Activated T-cell treated with anti-CD3 and anti-CD28 coated beads for 1 hour (primary cell): ENCODE measurements around the gene CDC45.
A peak's percentile ranks its signal among the peaks of the same experiment; 100 is the strongest.
"Not testable (repeated sequence)": the region's sequence is repeated elsewhere in the genome, so short reads cannot be mapped to it uniquely, and the experiment has no call there.

Experiments used
- DNase-seq: peaks from one replicate; pipeline ENCODE4 v3.0.0-alpha.2; 2020; ENCODE audit warnings: low read depth

Gene CDC45

GRCh38 chr22:19479355-19480172 is at the start of gene CDC45:
Gene CDC45, plus strand, starts transcription at chr22:19479920. Its CDS starts 49 bp downstream, at chr22:19479969.
- peak; percentile 84 for DNase-seq

GRCh38 chr22:19429950-19430889 is 49.5 kb upstream of the CDC45 start:
- DNase-seq: peak; percentile 22

DNA sequence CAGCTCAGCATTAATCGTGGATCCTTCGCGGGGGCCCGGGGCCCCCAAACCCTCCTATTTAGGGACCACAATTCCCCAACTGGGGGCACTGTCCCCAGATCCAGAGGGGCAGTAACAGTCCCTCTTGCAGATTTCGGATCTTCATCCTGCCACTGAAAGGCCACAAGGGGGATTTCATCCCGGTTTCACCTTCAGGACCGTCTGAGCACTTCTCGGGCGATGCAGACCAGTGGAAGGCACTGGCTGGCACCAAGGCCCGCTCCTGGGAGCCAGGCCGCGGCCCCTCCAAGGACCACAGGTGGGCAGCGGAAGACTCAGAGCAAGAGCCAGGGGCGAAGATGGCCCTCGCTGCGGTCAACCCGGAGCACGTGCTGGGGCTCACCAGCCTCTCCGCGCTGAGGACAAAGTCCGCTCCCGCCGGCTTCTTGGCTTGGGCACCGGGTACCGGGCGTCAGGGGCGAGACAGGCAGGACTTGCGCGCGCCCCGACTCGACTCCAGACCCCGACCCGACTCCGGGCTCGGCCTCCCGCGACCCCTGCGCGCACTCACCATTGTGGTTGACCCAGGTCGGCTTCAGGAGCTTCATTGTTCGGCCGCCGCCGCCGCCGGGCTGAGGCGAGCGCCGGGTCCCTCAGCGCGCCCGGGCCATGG is 48.7 kb upstream of the CDC45 start:
- no peak for DNase-seq

- peak; percentile 79 for DNase-seq
These were observed 48.0 kb upstream of the CDC45 start, which contains the start of gene HIRA for GRCh38 chr22:19431649-19432132. Gene HIRA, minus strand, starts transcription at chr22:19431733. Its CDS starts 257 bp downstream, at chr22:19431476.

- peak; percentile 77 for DNase-seq
These were observed 47.4 kb upstream of the CDC45 start, which contains the start of gene MRPL40 for GRCh38 chr22:19432133-19432851. Gene MRPL40, plus strand, starts transcription at chr22:19432545. Its CDS starts 10 bp downstream, at chr22:19432555.

DNA sequence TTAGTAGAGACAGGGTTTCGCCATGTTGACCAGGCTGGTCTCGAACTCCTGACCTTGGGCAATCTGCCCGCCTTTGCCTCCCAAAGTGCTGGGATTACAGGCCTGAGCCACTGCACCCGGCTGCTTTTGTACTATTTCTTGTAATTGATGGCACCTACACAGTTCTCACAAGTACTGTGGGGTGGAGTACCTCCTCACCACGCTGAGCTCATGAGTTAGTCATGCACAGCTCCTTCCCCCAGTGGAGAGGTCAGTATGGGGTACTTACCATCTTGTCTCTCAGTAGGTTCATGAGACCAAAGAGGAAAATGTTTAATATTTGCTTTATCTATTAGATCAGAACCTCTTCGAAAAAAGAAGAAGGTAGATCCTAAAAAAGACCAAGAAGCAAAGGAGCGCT is 45.3 kb upstream of the CDC45 start:
- no peak for DNase-seq

- no peak for DNase-seq
These were observed 44.7 kb upstream of the CDC45 start for GRCh38 chr22:19434829-19435580.

GRCh38 chr22:19436444-19437161 is 43.1 kb upstream of the CDC45 start:
- DNase-seq: not testable (repeated sequence)

DNA sequence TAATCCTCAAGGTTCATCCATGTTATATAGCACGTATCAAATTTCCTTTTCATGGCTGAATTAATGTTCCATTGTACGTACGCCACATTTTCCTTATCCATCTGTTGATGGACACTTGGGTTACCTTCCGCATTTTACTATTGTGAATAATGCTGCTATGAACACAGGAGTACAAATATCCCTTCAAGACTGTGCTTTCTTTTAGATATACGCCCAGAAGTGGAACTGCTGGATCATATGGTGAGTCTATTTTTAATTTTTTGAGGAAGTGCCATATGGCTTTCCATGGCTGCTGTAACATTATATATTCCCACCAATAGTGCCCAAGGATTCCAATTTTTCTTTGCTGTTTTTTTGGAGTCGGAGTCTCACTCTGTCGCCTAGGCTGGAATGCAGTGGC is 41.4 kb upstream of the CDC45 start:
- DNase-seq: no peak

GRCh38 chr22:19440411-19441195 is 39.1 kb upstream of the CDC45 start:
- DNase-seq: no peak

DNA sequence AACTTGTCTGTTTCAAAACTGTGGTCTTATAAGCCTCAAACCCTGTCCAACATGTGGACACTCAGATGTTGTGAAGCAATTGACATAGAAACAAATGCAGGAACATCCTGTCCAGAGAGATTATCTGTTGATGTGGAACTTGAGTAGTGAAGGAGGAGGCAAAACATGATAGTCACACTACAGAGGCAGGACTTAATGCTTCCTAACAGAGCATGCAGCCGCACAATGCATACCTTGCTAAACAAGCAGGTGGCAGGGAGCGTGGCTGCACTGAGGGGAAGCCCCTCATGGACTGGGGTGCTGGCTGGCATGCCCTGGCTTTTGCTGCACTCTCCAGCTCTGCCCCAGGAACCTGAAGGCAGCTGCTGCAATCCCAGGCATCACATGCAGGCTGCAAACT is 37.6 kb upstream of the CDC45 start:
- DNase-seq: no peak

DNA sequence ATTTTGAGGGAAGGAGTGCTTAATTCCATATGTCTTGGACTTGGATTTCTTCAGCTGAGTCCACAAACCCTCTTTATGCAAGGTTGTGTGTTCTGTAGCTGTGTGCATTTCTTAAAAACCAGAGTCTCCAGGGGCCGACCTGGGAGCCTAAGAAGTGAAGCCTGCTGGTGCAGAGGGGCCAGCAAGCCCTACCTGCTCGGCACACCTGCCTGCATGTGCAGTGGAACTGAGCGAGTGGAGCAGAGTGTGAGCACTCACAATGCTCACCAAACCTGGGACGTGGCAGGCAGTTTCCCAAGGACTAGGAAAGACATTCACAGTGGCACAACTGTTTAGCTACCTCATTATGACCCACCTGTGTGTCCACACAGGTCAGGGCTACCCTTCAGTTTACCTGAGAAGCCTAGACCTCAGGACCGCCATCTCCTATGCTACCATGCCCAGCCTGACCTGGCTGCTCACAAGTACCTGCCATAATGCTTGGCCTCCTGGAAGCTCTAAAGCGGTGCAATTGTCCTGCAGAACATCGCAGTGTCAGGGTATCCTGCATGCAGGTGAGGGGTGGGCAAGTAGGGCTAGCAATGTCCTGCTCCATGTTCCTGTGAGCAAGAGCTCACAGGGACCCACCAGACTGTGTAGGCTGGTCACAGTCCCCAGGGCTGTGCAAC is 36.0 kb upstream of the CDC45 start:
- no peak for DNase-seq

- DNase-seq: not testable (repeated sequence)
These were observed 34.3 kb upstream of the CDC45 start for GRCh38 chr22:19445279-19445982.

GRCh38 chr22:19446603-19447329 is 33.0 kb upstream of the CDC45 start:
- DNase-seq: no peak

DNA sequence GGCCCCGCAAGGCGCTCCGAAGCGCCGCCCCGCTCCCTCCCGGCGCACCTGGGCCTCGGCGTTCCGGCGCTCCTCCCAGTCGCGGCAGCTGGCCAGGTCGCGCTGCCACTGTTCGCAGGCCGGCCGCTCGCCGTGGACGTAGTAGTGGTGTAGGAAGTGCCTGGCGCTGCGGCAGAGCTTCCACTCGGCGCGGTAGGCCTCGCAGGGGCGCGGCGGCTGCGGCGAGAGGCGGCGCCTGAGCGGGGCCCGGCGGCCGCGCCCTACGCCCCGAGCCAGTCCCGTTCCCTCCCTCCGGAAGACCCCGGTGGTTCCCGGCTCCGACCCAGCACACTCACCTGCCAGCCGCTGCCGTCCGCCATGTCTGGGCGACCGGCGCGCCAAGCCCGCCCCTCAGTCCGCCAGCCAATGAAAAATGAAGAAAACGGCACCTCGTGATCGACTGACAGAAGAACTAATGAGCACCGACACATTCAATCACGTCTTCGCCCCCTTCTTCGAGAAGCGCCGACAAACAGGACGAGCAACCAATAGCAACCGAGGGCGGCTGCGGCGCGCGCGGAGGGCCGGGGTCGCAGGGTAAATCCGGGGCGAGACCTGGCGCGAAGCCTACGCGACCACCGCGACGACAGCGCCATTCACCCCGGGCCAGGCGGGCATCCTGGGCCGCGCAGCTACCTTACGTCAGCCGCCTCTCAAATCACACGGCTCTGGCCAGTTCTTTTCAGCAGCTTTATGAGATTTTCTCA is 32.2 kb upstream of the CDC45 start, which contains the start of gene C22orf39:
Gene C22orf39, minus strand, starts transcription at position 382 of the 746 bp plus-strand sequence. Its CDS starts 23 bp downstream, at position 359.
- peak; percentile 71 for DNase-seq

GRCh38 chr22:19448076-19448607 is 31.6 kb upstream of the CDC45 start:
- no peak for DNase-seq
